Activated CD8-positive, alpha-beta memory T cell treated with anti-CD3 and anti-CD28 coated beads, Interleukin-2, amount 50 U/mL, for 4 hours (primary cell): ENCODE measurements around the gene PRR23A.
"Not testable (repeated sequence)": the region's sequence is repeated elsewhere in the genome, so short reads cannot be mapped to it uniquely, and the experiment has no call there.

Source experiments
- DNase-seq: peaks from one replicate; pipeline ENCODE4 v3.0.0-alpha.2; 2020

The PRR23A gene

GRCh38 chr3:139006051-139006716 is at the start of gene PRR23A:
PRR23A (minus strand) TSS chr3:139006268; CDS start chr3:139006268, 0 bp downstream.
- DNase-seq = no peak

GRCh38 chr3:139052802-139053600 is 46.9 kb upstream of the PRR23A start:
- no peak for DNase-seq

GRCh38 chr3:139044366-139045210 is 38.5 kb upstream of the PRR23A start, which contains the start of gene PRR23C:
PRR23C (minus strand) TSS chr3:139044892; CDS start chr3:139044620, 272 bp downstream.
- no peak for DNase-seq

GRCh38 chr3:139043554-139044365 is 37.7 kb upstream of the PRR23A start:
- no peak for DNase-seq

GRCh38 chr3:139037478-139037877 is 31.4 kb upstream of the PRR23A start:
- DNase-seq = no peak

- no peak for DNase-seq
These were observed 26.4 kb upstream of the PRR23A start for GRCh38 chr3:139032326-139033002.

GRCh38 chr3:139030576-139030975 is 24.5 kb upstream of the PRR23A start:
- DNase-seq = not testable (repeated sequence)

GRCh38 chr3:139024968-139025367 is 18.9 kb upstream of the PRR23A start:
- DNase-seq = no peak

- DNase-seq = no peak
These were observed 14.8 kb upstream of the PRR23A start, which contains the start of gene PRR23B for GRCh38 chr3:139020868-139021234. PRR23B (minus strand) TSS chr3:139020926; CDS start chr3:139020661, 265 bp downstream.

GRCh38 chr3:139020036-139020867 is 14.2 kb upstream of the PRR23A start:
- DNase-seq = no peak

- no peak for DNase-seq
These were observed 10.5 kb upstream of the PRR23A start for GRCh38 chr3:139016430-139017048.

GRCh38 chr3:139005356-139005993 is 593 bp downstream of the PRR23A start:
- DNase-seq = no peak

- no peak for DNase-seq
These were observed 10.4 kb downstream of the PRR23A start for GRCh38 chr3:138995706-138996105.

- DNase-seq = no peak
These were observed 18.9 kb downstream of the PRR23A start for GRCh38 chr3:138987181-138987580.

- DNase-seq = no peak
These were observed 20.1 kb downstream of the PRR23A start for GRCh38 chr3:138985932-138986331.

GRCh38 chr3:138984816-138985215 is 21.3 kb downstream of the PRR23A start:
- DNase-seq = no peak

- no peak for DNase-seq
These were observed 30.0 kb downstream of the PRR23A start for GRCh38 chr3:138976047-138976446.

- DNase-seq = no peak
These were observed 30.7 kb downstream of the PRR23A start for GRCh38 chr3:138975351-138975750.

- DNase-seq = no peak
These were observed 31.6 kb downstream of the PRR23A start for GRCh38 chr3:138974462-138974861.

- no peak for DNase-seq
These were observed 33.1 kb downstream of the PRR23A start for GRCh38 chr3:138972941-138973340.
